Keratinocyte (primary cell): Measurements from ENCODE around the gene SH3BGRL3.

ENCODE experiments used
- EZH2 ChIP-seq: IDR thresholded peaks from one replicate; pipeline ENCODE4 v1.6.1; 2012; ENCODE audit warnings: inconsistent platforms, mild to moderate bottlenecking, low read length, moderate library complexity
- TF ChIP-seq, protein P1 (sequence below), 3 experiments: IDR thresholded peaks in 1 of 3; conservative IDR thresholded peaks in 1 of 3; optimal IDR thresholded peaks in 1 of 3; 2 replicates in 2 of 3; 3 replicates in 1 of 3; pipeline versions ENCODE3 to v1.5.1; 2011; ENCODE audit warnings: low read length in 3 of 3, mild to moderate bottlenecking in 3 of 3, moderate library complexity in 2 of 3, control low read depth in 1 of 3, inconsistent platforms in 1 of 3; ENCODE audit not compliant: insufficient read depth in 2 of 3; ENCODE audit errors: extremely low read depth in 1 of 3

DNA sequence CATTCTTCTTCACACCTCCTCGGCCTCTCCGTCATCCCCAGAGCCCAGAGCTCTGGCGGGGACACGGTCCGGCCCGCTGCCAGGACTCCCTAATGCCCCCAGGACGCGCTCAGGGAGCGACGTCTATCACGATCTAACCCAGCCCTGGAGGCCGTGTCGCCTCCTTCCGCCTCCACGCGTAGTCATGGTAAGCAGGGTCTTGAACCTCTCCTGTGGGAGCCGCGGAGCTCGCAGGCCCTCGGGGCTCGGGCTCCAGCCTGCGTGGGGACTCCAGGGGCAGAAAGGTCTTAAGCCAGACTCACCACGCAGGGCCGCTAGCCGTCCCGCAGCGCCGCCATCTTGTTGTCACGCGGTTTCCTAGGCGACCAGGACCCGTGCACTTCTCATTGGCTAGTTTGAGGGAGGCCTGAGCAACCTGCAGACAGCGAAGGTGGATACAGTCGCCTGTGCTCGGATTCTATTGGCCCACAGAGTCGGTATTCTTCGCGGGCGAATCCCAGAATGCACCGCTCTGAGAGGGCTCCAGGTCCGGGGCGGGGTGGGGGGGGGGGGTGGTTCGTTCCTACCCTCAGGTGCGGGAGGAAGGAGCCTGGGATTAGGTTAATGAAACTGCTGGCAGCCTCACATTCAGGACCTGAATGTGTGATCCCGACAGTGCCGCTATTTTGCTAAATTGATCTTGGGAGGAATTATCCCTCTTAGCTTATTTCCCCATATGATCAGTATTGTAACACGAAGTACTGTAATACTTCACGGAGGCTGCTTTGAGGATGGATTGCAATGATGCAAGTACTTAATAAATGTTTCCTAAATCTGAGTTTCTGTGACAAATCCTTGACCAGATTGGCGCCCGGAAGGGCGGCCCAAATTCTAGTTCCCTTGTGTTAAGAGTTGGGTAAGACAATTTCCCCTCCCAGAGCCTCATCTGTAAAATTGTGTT, 26.7 kb downstream of the SH3BGRL3 start, which contains the start of gene UBXN11:
- TF ChIP-seq, protein P1, sequence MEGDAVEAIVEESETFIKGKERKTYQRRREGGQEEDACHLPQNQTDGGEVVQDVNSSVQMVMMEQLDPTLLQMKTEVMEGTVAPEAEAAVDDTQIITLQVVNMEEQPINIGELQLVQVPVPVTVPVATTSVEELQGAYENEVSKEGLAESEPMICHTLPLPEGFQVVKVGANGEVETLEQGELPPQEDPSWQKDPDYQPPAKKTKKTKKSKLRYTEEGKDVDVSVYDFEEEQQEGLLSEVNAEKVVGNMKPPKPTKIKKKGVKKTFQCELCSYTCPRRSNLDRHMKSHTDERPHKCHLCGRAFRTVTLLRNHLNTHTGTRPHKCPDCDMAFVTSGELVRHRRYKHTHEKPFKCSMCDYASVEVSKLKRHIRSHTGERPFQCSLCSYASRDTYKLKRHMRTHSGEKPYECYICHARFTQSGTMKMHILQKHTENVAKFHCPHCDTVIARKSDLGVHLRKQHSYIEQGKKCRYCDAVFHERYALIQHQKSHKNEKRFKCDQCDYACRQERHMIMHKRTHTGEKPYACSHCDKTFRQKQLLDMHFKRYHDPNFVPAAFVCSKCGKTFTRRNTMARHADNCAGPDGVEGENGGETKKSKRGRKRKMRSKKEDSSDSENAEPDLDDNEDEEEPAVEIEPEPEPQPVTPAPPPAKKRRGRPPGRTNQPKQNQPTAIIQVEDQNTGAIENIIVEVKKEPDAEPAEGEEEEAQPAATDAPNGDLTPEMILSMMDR (optimal IDR thresholded peaks at IDR 0.05 in 1 of 3, IDR thresholded peaks at IDR 0.05 in 1 of 3, conservative IDR thresholded peaks at IDR 0.05 in 1 of 3; ENCODE audit: extremely low read depth in 1 of 3, insufficient read depth in 2 of 3, low read length in 3 of 3): no peak
- no peak for TF ChIP-seq EZH2
